ENCODE data around the gene SLCO1C1. TPM values are rescaled to one million over a fixed set of nuclear protein-coding genes. Genes with fewer than 3 reads are reported as not detected.
"Not testable (repeated sequence)": the region's sequence is repeated elsewhere in the genome, so short reads cannot be mapped to it uniquely, and the experiment has no call there.

The SLCO1C1 gene
- total RNA-seq, 1 donor from 2014 or later = not detected

GRCh38 chr12:20779971-20780370, 84.8 kb downstream of the SLCO1C1 start:
- H3K36me3 ChIP-seq (ENCODE audit: control insufficient read depth in 3 of 3, insufficient read depth in 3 of 3, low read length in 3 of 3); H3K9ac ChIP-seq (ENCODE audit: low read depth in 1 of 3, low read length in 3 of 3); H3K27me3 ChIP-seq (ENCODE audit: control insufficient read depth in 3 of 3, insufficient read depth in 3 of 3, low read length in 3 of 3); H3K9me3 ChIP-seq (ENCODE audit: control insufficient read depth in 3 of 3, low read length in 3 of 3); H3K4me1 ChIP-seq (ENCODE audit: control insufficient read depth in 3 of 3, insufficient read depth in 3 of 3, low read length in 3 of 3); H3K4me3 ChIP-seq (ENCODE audit: low read length in 3 of 3); H3K27ac ChIP-seq (ENCODE audit: low read depth, low read length): not testable (repeated sequence)

- not testable (repeated sequence) for H3K9me3 ChIP-seq (ENCODE audit: control insufficient read depth in 3 of 3, low read length in 3 of 3); H3K36me3 ChIP-seq (ENCODE audit: control insufficient read depth in 3 of 3, insufficient read depth in 3 of 3, low read length in 3 of 3); H3K27ac ChIP-seq (ENCODE audit: low read depth, low read length); H3K27me3 ChIP-seq (ENCODE audit: control insufficient read depth in 3 of 3, insufficient read depth in 3 of 3, low read length in 3 of 3); H3K9ac ChIP-seq (ENCODE audit: low read depth in 1 of 3, low read length in 3 of 3); H3K4me1 ChIP-seq (ENCODE audit: control insufficient read depth in 3 of 3, insufficient read depth in 3 of 3, low read length in 3 of 3); H3K4me3 ChIP-seq (ENCODE audit: low read length in 3 of 3)
These were observed 88.7 kb downstream of the SLCO1C1 start for GRCh38 chr12:20783796-20784357.

- Histone ChIP-seq H3K9ac (ENCODE audit: low read depth in 1 of 3, low read length in 3 of 3) (no peak overlapping the region), H3K36me3 (ENCODE audit: control insufficient read depth in 3 of 3, insufficient read depth in 3 of 3, low read length in 3 of 3) (no peaks in the 10 kb centered on the region), H3K4me3 (ENCODE audit: low read length in 3 of 3) (no peak overlapping the region), H3K27ac (ENCODE audit: low read depth, low read length) (no peak overlapping the region), H3K4me1 (ENCODE audit: control insufficient read depth in 3 of 3, insufficient read depth in 3 of 3, low read length in 3 of 3) (no peaks in the 10 kb centered on the region), H3K9me3 (ENCODE audit: control insufficient read depth in 3 of 3, low read length in 3 of 3) (no peaks in the 10 kb centered on the region), H3K27me3 (ENCODE audit: control insufficient read depth in 3 of 3, insufficient read depth in 3 of 3, low read length in 3 of 3) (no peaks in the 10 kb centered on the region)
These were observed 97.8 kb downstream of the SLCO1C1 start for GRCh38 chr12:20792971-20793370.

- Histone ChIP-seq H3K9ac (ENCODE audit: low read depth in 1 of 3, low read length in 3 of 3) (no peak overlapping the region), H3K4me3 (ENCODE audit: low read length in 3 of 3) (no peak overlapping the region), H3K4me1 (ENCODE audit: control insufficient read depth in 3 of 3, insufficient read depth in 3 of 3, low read length in 3 of 3) (no peaks in the 10 kb centered on the region), H3K9me3 (ENCODE audit: control insufficient read depth in 3 of 3, low read length in 3 of 3) (no peaks in the 10 kb centered on the region), H3K36me3 (ENCODE audit: control insufficient read depth in 3 of 3, insufficient read depth in 3 of 3, low read length in 3 of 3) (no peaks in the 10 kb centered on the region), H3K27ac (ENCODE audit: low read depth, low read length) (no peak overlapping the region), H3K27me3 (ENCODE audit: control insufficient read depth in 3 of 3, insufficient read depth in 3 of 3, low read length in 3 of 3) (no peaks in the 10 kb centered on the region)
These were observed 103.4 kb downstream of the SLCO1C1 start for GRCh38 chr12:20798554-20798953.

- no peak overlapping the region for H3K4me3 ChIP-seq (ENCODE audit: low read length in 3 of 3)
- H3K27ac ChIP-seq (ENCODE audit: low read depth, low read length) = no peak overlapping the region
- no peaks in the 10 kb centered on the region for H3K4me1 ChIP-seq (ENCODE audit: control insufficient read depth in 3 of 3, insufficient read depth in 3 of 3, low read length in 3 of 3)
- H3K9me3 ChIP-seq (ENCODE audit: control insufficient read depth in 3 of 3, low read length in 3 of 3) = no peaks in the 10 kb centered on the region
- no peaks in the 10 kb centered on the region for H3K36me3 ChIP-seq (ENCODE audit: control insufficient read depth in 3 of 3, insufficient read depth in 3 of 3, low read length in 3 of 3)
- H3K27me3 ChIP-seq (ENCODE audit: control insufficient read depth in 3 of 3, insufficient read depth in 3 of 3, low read length in 3 of 3) = no peaks in the 10 kb centered on the region
- H3K9ac ChIP-seq (ENCODE audit: low read depth in 1 of 3, low read length in 3 of 3) = no peak overlapping the region
These were observed 105.0 kb downstream of the SLCO1C1 start for GRCh38 chr12:20800160-20800559.

- no peak overlapping the region for H3K9ac ChIP-seq (ENCODE audit: low read depth in 1 of 3, low read length in 3 of 3)
- no peak overlapping the region for H3K4me3 ChIP-seq (ENCODE audit: low read length in 3 of 3)
- no peaks in the 10 kb centered on the region for H3K4me1 ChIP-seq (ENCODE audit: control insufficient read depth in 3 of 3, insufficient read depth in 3 of 3, low read length in 3 of 3)
- H3K27me3 ChIP-seq (ENCODE audit: control insufficient read depth in 3 of 3, insufficient read depth in 3 of 3, low read length in 3 of 3) = no peaks in the 10 kb centered on the region
- no peak overlapping the region for H3K27ac ChIP-seq (ENCODE audit: low read depth, low read length)
- no peaks in the 10 kb centered on the region for H3K9me3 ChIP-seq (ENCODE audit: control insufficient read depth in 3 of 3, low read length in 3 of 3)
- H3K36me3 ChIP-seq (ENCODE audit: control insufficient read depth in 3 of 3, insufficient read depth in 3 of 3, low read length in 3 of 3) = no peaks in the 10 kb centered on the region
These were observed 105.9 kb downstream of the SLCO1C1 start for GRCh38 chr12:20801035-20801434.

Other genes with a start within 250 kb of the SLCO1C1 start
- under 0.01 TPM for gene SLCO1B3, start 115.4 kb downstream of the SLCO1C1 start, total RNA-seq

All from skeletal muscle tissue (tissue), 4 donors.